Activated CD8-positive, alpha-beta memory T cell treated with anti-CD3 and anti-CD28 coated beads, Interleukin-2, amount 50 U/mL, for 1 hour (primary cell): ENCODE results near the gene DLL1.

Experiments used
- DNase-seq: peaks from one replicate; pipeline ENCODE4 v3.0.0-alpha.2; 2020; ENCODE audit errors: extremely low read depth

Gene DLL1

GRCh38 chr6:170251776-170252571, 38.9 kb downstream of the DLL1 start:
- no peak for DNase-seq

- DNase-seq: no peak
These were observed 39.7 kb downstream of the DLL1 start for GRCh38 chr6:170250981-170251775.

- DNase-seq: no peak
These were observed 40.4 kb downstream of the DLL1 start for GRCh38 chr6:170250455-170250854.

GRCh38 chr6:170249817-170250216, 41.1 kb downstream of the DLL1 start:
- no peak for DNase-seq

- DNase-seq: no peak
These were observed 41.8 kb downstream of the DLL1 start for GRCh38 chr6:170248861-170249600.

GRCh38 chr6:170248111-170248805, 42.6 kb downstream of the DLL1 start:
- no peak for DNase-seq

GRCh38 chr6:170247178-170247701, 43.6 kb downstream of the DLL1 start:
- DNase-seq: no peak

- DNase-seq: no peak
These were observed 45.3 kb downstream of the DLL1 start for GRCh38 chr6:170245475-170245992.

- DNase-seq: no peak
These were observed 46.0 kb downstream of the DLL1 start for GRCh38 chr6:170244721-170245474.

GRCh38 chr6:170243791-170244291, 47.0 kb downstream of the DLL1 start:
- DNase-seq: no peak

- no peak for DNase-seq
These were observed 47.5 kb downstream of the DLL1 start for GRCh38 chr6:170243386-170243785.

GRCh38 chr6:170238741-170239565, 51.9 kb downstream of the DLL1 start:
- DNase-seq: no peak

- no peak for DNase-seq
These were observed 52.7 kb downstream of the DLL1 start for GRCh38 chr6:170237999-170238740.

- DNase-seq: no peak
These were observed 54.6 kb downstream of the DLL1 start for GRCh38 chr6:170236131-170236836.

GRCh38 chr6:170235391-170236125, 55.3 kb downstream of the DLL1 start:
- no peak for DNase-seq

- DNase-seq: no peak
These were observed 56.5 kb downstream of the DLL1 start for GRCh38 chr6:170234419-170234818.
